K562 (cell line): Measurements from ENCODE around the gene BICC1. TPM values are rescaled to one million over a fixed set of nuclear protein-coding genes. Genes with fewer than 3 reads are reported as not detected.

Experiments used
- ATAC-seq: fragments of 200-7000 bp; cut with Tn5 transposase; 3 replicates; pipeline ENCODE4 v1.9.1; 2020; ENCODE audit warnings: moderate library complexity
- BruUV-seq: library from RNA; stranded (reverse); fragments of 400-500 nt; replicated peaks from 2 replicates; lab custom pipeline; 2021; lab: Mats Ljungman, UMichigan
- CTCF ChIA-PET: fragments of 300-600 bp; formaldehyde crosslinking; extraction: SDS; loops from one replicate; lab custom pipeline; 2021; ENCODE audit warnings: low intra/inter-chr PET ratio; lab: Yijun Ruan, JAX
- POLR2A ChIA-PET: fragments of 300-600, 350-650 bp; sonication (Branson Sonifier 250); formaldehyde crosslinking; extraction: SDS; loops from one replicate; lab custom pipeline; 2021; ENCODE audit warnings: antibody characterized with exemption, inconsistent platforms; lab: Yijun Ruan, JAX
- DNase-seq, 4 experiments: peaks; one replicate each; pipeline versions ENCODE4 v3.0.0 to v3.0.0-alpha.2; 2011 to 2018; ENCODE audit warnings: low spot score in 3 of 4, mixed read lengths in 3 of 4; ENCODE audit errors: extremely low read depth in 1 of 4
- FAIRE-seq: peaks from 2 replicates; lab custom pipeline; 2011; peaks lifted over from hg19 to GRCh38; lab: Jason Lieb, UNC
- H2AFZ ChIP-seq: 2 replicates; pipeline ENCODE4 v1.6.0; 2011; ENCODE audit warnings: low read depth, low read length, control low read depth, inconsistent platforms
- H3K27ac ChIP-seq: fragments of 200-600 bp; 3 replicates; pipeline ENCODE4 v1.8.0; 2011; ENCODE audit warnings: low read depth, mild to moderate bottlenecking, control low read depth, inconsistent platforms, low read length, moderate library complexity, mixed read lengths; ENCODE audit errors: extremely low read depth
- H3K27me3 ChIP-seq, 2 experiments: fragments of 300-600 bp in 1 of 2; 2 replicates in 1 of 2; 3 replicates in 1 of 2; pipeline versions ENCODE4 v1.6.0 to v1.8.0; 2011; ENCODE audit warnings: inconsistent platforms in 2 of 2, low read length in 2 of 2, mild to moderate bottlenecking in 1 of 2, mixed read lengths in 1 of 2, moderate library complexity in 1 of 2; ENCODE audit not compliant: control insufficient read depth in 2 of 2, insufficient read depth in 2 of 2
- H3K36me3 ChIP-seq: fragments of 300-600 bp; 3 replicates; pipeline ENCODE4 v1.8.0; 2011; ENCODE audit warnings: mild to moderate bottlenecking, low read length, inconsistent platforms; ENCODE audit not compliant: control insufficient read depth, insufficient read depth
- H3K4me1 ChIP-seq, 2 experiments: fragments of 200-600 bp in 1 of 2; replicated peaks in 1 of 2; 2 replicates in 1 of 2; 3 replicates in 1 of 2; pipeline versions ENCODE4 v1.5.1 to v1.8.0; 2011; ENCODE audit warnings: inconsistent platforms in 2 of 2, low read length in 2 of 2, mild to moderate bottlenecking in 1 of 2, mixed read lengths in 1 of 2, moderate library complexity in 1 of 2; ENCODE audit not compliant: control insufficient read depth in 2 of 2, insufficient read depth in 2 of 2
- H3K4me2 ChIP-seq: 2 replicates; pipeline ENCODE4 v1.6.1; 2011; ENCODE audit warnings: low read length, control low read depth, inconsistent platforms, mixed read lengths; ENCODE audit not compliant: insufficient read depth
- H3K4me3 ChIP-seq: fragments of 200-600 bp; sonication (generic), shearing (Covaris generic); 2 replicates; pipeline ENCODE4 v1.5.1; 2016; ENCODE audit warnings: control low read depth, inconsistent platforms
- H3K79me2 ChIP-seq: fragments of 200-600 bp; 3 replicates; pipeline ENCODE4 v1.8.0; 2011; ENCODE audit warnings: low read length, inconsistent platforms; ENCODE audit not compliant: control insufficient read depth, insufficient read depth
- H3K9ac ChIP-seq, 2 experiments: 2 replicates each; pipeline versions ENCODE4 v1.6.0 to v1.6.1; 2011; ENCODE audit warnings: low read depth in 2 of 2, low read length in 2 of 2, control low read depth in 1 of 2, inconsistent platforms in 1 of 2, mild to moderate bottlenecking in 1 of 2, mixed read lengths in 1 of 2; ENCODE audit not compliant: insufficient read depth in 1 of 2
- H3K9me1 ChIP-seq: one replicate; pipeline ENCODE4 v1.6.0; 2011; ENCODE audit warnings: inconsistent platforms, mild to moderate bottlenecking, low read length, moderate library complexity; ENCODE audit not compliant: control insufficient read depth, insufficient read depth
- H3K9me3 ChIP-seq: replicated peaks from 2 replicates; pipeline ENCODE4 v1.5.1; 2011; ENCODE audit warnings: low read depth, low read length, inconsistent platforms; ENCODE audit not compliant: control insufficient read depth, insufficient read depth
- H4K20me1 ChIP-seq: replicated peaks from 2 replicates; pipeline ENCODE4 v1.6.1; 2011; ENCODE audit warnings: low read length, inconsistent platforms, mixed read lengths; ENCODE audit not compliant: control insufficient read depth, insufficient read depth
- HNRNPK ChIP-seq: fragments of 200-400 bp; formaldehyde crosslinking; IDR thresholded peaks from one replicate; pipeline ENCODE4 v1.6.1; 2018; ENCODE audit warnings: mild to moderate bottlenecking, low read depth, low read length; ENCODE audit not compliant: poor library complexity, severe bottlenecking
- POLR3A ChIP-seq: IDR thresholded peaks from 2 replicates; pipeline ENCODE4 v1.6.1; 2011; ENCODE audit warnings: borderline replicate concordance, mild to moderate bottlenecking, moderate library complexity; ENCODE audit not compliant: insufficient read length, insufficient read depth; ENCODE audit errors: extremely low read depth
- THAP7 ChIP-seq: fragments of 250-450 bp; sonication (Bioruptor Pico); IDR thresholded peaks from 2 replicates; pipeline ENCODE4 v1.5.0; 2021
- WGBS: fragments of 100-300 bp; shearing (Covaris generic); methylation state at CpG from one replicate; pipeline ENCODE4 v1.1.6; 2016; ENCODE audit warnings: low coverage, mixed read lengths; ENCODE audit not compliant: insufficient coverage; ENCODE audit errors: missing lambda C conversion rate; 5-methylcytosine and 5-hydroxymethylcytosine counted together
- in situ Hi-C: fragments of 300-500 bp; cut with MboI; formaldehyde crosslinking; loops from 4 replicates; pipeline ENCODE4 v1.15.0; 2018; ENCODE audit warnings: inconsistent platforms, mixed read lengths
- intact Hi-C: fragments of 100-400 bp; cut with micrococcal nuclease; formaldehyde crosslinking; loops from 2 replicates; pipeline ENCODE4 v1.14.2; 2022
- polyA plus RNA-seq, 8 experiments: library from polyadenylated mRNA; depleted of rRNA in 4 of 8; stranded (reverse) in 5 of 8; unstranded in 3 of 8; fragments of >200 nt; fragmentation: Nextera tagmentation in 2 of 8; fragmentation: Illumina TruSeq in 1 of 8; extraction: Ambion mirVana in 2 of 8; extraction: Trizol in 1 of 8; gene quantifications; 2 replicates each; pipeline versions ENCODE4 v1.2.1 to v1.2.3, GENCODE V29; 2011 to 2014; ENCODE audit warnings: inconsistent platforms in 1 of 8, missing spikeins in 1 of 8
- total RNA-seq, 7 experiments: library from RNA; depleted of rRNA in 6 of 7; stranded (reverse); fragments of >200 nt in 6 of 7; fragmentation: Illumina TruSeq in 2 of 7; extraction: Trizol in 2 of 7; gene quantifications; 2 replicates each; pipeline versions ENCODE4 v1.2.1 to v1.2.3, GENCODE V29; 2011 to 2021; ENCODE audit warnings: low replicate concordance in 1 of 7
- TF ChIP-seq, protein P1 (sequence below): fragments of 250-450 bp; sonication (Bioruptor Pico); IDR thresholded peaks from 2 replicates; pipeline ENCODE4 v1.4.0; 2020
- TF ChIP-seq, protein P2 (sequence below): fragments of 250-450 bp; sonication (Bioruptor Pico); IDR thresholded peaks from 2 replicates; pipeline ENCODE4 v1.8.0; 2021; ENCODE audit warnings: borderline replicate concordance, mild to moderate bottlenecking, moderate library complexity; ENCODE audit not compliant: poor library complexity, severe bottlenecking
- TF ChIP-seq, protein P3 (sequence below): fragments of 200-400 bp; formaldehyde crosslinking; IDR thresholded peaks from 2 replicates; pipeline ENCODE4 v1.6.1; 2017; ENCODE audit warnings: mild to moderate bottlenecking, low read depth, low read length, moderate library complexity

Gene BICC1
- total and polyA plus RNA-seq, 9 of the 15 experiments (the other 6 are each of a cell fraction or from before 2014, with no cell fraction given), result not detected

- no peak for TF ChIP-seq THAP7 (CRISPR knock-in tag)
- TF ChIP-seq, protein P1, sequence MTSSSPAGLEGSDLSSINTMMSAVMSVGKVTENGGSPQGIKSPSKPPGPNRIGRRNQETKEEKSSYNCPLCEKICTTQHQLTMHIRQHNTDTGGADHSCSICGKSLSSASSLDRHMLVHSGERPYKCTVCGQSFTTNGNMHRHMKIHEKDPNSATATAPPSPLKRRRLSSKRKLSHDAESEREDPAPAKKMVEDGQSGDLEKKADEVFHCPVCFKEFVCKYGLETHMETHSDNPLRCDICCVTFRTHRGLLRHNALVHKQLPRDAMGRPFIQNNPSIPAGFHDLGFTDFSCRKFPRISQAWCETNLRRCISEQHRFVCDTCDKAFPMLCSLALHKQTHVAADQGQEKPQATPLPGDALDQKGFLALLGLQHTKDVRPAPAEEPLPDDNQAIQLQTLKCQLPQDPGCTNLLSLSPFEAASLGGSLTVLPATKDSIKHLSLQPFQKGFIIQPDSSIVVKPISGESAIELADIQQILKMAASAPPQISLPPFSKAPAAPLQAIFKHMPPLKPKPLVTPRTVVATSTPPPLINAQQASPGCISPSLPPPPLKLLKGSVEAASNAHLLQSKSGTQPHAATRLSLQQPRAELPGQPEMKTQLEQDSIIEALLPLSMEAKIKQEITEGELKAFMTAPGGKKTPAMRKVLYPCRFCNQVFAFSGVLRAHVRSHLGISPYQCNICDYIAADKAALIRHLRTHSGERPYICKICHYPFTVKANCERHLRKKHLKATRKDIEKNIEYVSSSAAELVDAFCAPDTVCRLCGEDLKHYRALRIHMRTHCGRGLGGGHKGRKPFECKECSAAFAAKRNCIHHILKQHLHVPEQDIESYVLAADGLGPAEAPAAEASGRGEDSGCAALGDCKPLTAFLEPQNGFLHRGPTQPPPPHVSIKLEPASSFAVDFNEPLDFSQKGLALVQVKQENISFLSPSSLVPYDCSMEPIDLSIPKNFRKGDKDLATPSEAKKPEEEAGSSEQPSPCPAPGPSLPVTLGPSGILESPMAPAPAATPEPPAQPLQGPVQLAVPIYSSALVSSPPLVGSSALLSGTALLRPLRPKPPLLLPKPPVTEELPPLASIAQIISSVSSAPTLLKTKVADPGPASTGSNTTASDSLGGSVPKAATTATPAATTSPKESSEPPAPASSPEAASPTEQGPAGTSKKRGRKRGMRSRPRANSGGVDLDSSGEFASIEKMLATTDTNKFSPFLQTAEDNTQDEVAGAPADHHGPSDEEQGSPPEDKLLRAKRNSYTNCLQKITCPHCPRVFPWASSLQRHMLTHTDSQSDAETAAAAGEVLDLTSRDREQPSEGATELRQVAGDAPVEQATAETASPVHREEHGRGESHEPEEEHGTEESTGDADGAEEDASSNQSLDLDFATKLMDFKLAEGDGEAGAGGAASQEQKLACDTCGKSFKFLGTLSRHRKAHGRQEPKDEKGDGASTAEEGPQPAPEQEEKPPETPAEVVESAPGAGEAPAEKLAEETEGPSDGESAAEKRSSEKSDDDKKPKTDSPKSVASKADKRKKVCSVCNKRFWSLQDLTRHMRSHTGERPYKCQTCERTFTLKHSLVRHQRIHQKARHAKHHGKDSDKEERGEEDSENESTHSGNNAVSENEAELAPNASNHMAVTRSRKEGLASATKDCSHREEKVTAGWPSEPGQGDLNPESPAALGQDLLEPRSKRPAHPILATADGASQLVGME (CRISPR knock-in tag), result no peak
Measured at GRCh38 chr10:58480321-58480720, 32.4 kb upstream of the BICC1 start (continued).

DNA sequence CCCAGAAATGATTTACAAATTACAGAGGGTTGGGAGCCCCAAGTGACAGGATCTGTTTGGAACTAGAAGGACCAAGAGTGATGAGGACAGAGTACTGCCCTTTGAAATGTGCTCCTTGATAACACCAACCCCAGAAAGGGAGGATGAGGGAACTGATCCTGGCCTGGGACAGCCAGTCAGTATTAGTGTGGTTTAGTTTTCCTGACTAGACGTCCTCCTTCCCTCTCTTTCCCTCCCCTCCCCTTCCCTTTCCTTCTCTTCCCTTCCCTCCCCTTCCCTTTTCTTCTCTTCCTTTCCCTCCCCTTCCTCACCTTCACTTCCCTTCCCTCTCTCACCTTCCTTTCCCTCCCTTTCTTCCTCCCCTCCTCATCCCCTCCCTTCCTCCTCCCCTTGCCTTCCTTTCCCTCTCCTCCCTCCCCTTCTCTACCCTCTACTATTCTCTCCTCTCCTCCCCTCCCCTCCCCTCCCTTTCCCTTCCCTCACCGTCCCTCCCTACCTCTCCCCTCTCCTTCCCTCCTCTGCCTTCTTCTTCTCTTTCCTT lies 31.0 kb upstream of the BICC1 start:
- H3K9me3 ChIP-seq, result no peaks in the 10 kb centered on the region
- in situ Hi-C loops (no loop called here), intact Hi-C loops (no loop called here)
- 0% methylated on average over 1 of the region's 2 CpGs for WGBS
- H3K9me1 ChIP-seq, result no peaks in the 10 kb centered on the region
- no peaks in the 10 kb centered on the region for H3K4me1 ChIP-seq
- no peaks in the 10 kb centered on the region for H3K79me2 ChIP-seq
- no peak overlapping the region for H3K9ac ChIP-seq
- H3K27me3 ChIP-seq, result no peaks in the 10 kb centered on the region
- no peak overlapping the region for H3K4me2 ChIP-seq
- H3K4me3 ChIP-seq, result no peak overlapping the region
- no peak overlapping the region for H2AFZ ChIP-seq
- no peaks in the 10 kb centered on the region for H4K20me1 ChIP-seq
- H3K36me3 ChIP-seq, result no peaks in the 10 kb centered on the region
- TF ChIP-seq POLR3A (no peak), HNRNPK (peak; percentile 17)
- TF ChIP-seq, protein P2, sequence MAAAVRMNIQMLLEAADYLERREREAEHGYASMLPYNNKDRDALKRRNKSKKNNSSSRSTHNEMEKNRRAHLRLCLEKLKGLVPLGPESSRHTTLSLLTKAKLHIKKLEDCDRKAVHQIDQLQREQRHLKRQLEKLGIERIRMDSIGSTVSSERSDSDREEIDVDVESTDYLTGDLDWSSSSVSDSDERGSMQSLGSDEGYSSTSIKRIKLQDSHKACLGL, result no peak
- TF ChIP-seq, protein P3, sequence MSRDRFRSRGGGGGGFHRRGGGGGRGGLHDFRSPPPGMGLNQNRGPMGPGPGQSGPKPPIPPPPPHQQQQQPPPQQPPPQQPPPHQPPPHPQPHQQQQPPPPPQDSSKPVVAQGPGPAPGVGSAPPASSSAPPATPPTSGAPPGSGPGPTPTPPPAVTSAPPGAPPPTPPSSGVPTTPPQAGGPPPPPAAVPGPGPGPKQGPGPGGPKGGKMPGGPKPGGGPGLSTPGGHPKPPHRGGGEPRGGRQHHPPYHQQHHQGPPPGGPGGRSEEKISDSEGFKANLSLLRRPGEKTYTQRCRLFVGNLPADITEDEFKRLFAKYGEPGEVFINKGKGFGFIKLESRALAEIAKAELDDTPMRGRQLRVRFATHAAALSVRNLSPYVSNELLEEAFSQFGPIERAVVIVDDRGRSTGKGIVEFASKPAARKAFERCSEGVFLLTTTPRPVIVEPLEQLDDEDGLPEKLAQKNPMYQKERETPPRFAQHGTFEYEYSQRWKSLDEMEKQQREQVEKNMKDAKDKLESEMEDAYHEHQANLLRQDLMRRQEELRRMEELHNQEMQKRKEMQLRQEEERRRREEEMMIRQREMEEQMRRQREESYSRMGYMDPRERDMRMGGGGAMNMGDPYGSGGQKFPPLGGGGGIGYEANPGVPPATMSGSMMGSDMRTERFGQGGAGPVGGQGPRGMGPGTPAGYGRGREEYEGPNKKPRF, result no peak
- no peak for ATAC-seq
- BruUV-seq, result no TSS peak
- no peak overlapping the region for H3K27ac ChIP-seq
- ChIA-PET CTCF (no interaction called here), POLR2A (no interaction called here)
- no peak for DNase-seq
- FAIRE-seq, result no peak
